ENCODE data around the gene ZNF814.
A peak's percentile ranks its signal among the peaks of the same experiment; 100 is the strongest.
"Not testable (repeated sequence)": the region's sequence is repeated elsewhere in the genome, so short reads cannot be mapped to it uniquely, and the experiment has no call there.

ZNF814 gene

GRCh38 chr19:57854117-57854516 is 34.7 kb downstream of the ZNF814 start:
- DNase-seq: not testable (repeated sequence)

GRCh38 chr19:57851812-57852603 is 36.8 kb downstream of the ZNF814 start:
- not testable (repeated sequence) for DNase-seq

- no peak for DNase-seq
Measured at GRCh38 chr19:57850553-57851017, 38.3 kb downstream of the ZNF814 start.

GRCh38 chr19:57849666-57850473 is 39.0 kb downstream of the ZNF814 start, which contains the start of gene ZNF587:
TSS of gene ZNF587 (plus strand) at chr19:57849859. CDS start at chr19:57850039, 180 bp downstream.
- peak; percentile 70 to 88 for DNase-seq

- DNase-seq: not testable (repeated sequence)
Measured at GRCh38 chr19:57849162-57849665, 39.6 kb downstream of the ZNF814 start.

- DNase-seq: not testable (repeated sequence)
Measured at GRCh38 chr19:57847164-57847563, 41.7 kb downstream of the ZNF814 start.

GRCh38 chr19:57841122-57841763 is 47.6 kb downstream of the ZNF814 start:
- no peak for DNase-seq

- DNase-seq: not testable (repeated sequence)
Measured at GRCh38 chr19:57838622-57839191, 50.1 kb downstream of the ZNF814 start.

- DNase-seq: not testable (repeated sequence)
Measured at GRCh38 chr19:57836991-57837390, 51.8 kb downstream of the ZNF814 start.

GRCh38 chr19:57830071-57830602 is 58.7 kb downstream of the ZNF814 start, which contains the start of gene ZNF587B:
TSS of gene ZNF587B (plus strand) at chr19:57830299. CDS start at chr19:57830529, 230 bp downstream.
- peak; percentile 29 to 40 for DNase-seq

GRCh38 chr19:57829316-57829715 is 59.5 kb downstream of the ZNF814 start:
- DNase-seq: no peak

GRCh38 chr19:57825511-57825910 is 63.3 kb downstream of the ZNF814 start:
- no peak for DNase-seq

- not testable (repeated sequence) for DNase-seq
Measured at GRCh38 chr19:57823608-57824007, 65.2 kb downstream of the ZNF814 start.

GRCh38 chr19:57823155-57823554 is 65.7 kb downstream of the ZNF814 start:
- not testable (repeated sequence) for DNase-seq

- not testable (repeated sequence) for DNase-seq
Measured at GRCh38 chr19:57821501-57821900, 67.3 kb downstream of the ZNF814 start.

- not testable (repeated sequence) for DNase-seq
Measured at GRCh38 chr19:57821095-57821494, 67.7 kb downstream of the ZNF814 start.

GRCh38 chr19:57820599-57820998 is 68.2 kb downstream of the ZNF814 start:
- no peak for DNase-seq

- peak; percentile 87 to 92 for DNase-seq
Measured at GRCh38 chr19:57819475-57820148, 69.2 kb downstream of the ZNF814 start.

- no peak for DNase-seq
Measured at GRCh38 chr19:57818378-57818777, 70.5 kb downstream of the ZNF814 start.

- no peak for DNase-seq
Measured at GRCh38 chr19:57817976-57818375, 70.9 kb downstream of the ZNF814 start.

GRCh38 chr19:57816652-57817051 is 72.2 kb downstream of the ZNF814 start:
- no peak for DNase-seq

Data from NCI-H1930 (cell line).